IPS-18a (cell line): ENCODE data around the gene KATNAL1.

Experiments
- H3K27ac ChIP-seq: one replicate; pipeline ENCODE4 v1.5.1; 2013; ENCODE audit warnings: low read length
- H3K27me3 ChIP-seq: one replicate; pipeline ENCODE4 v1.6.1; 2013; ENCODE audit warnings: mild to moderate bottlenecking, low read length; ENCODE audit not compliant: control insufficient read depth, insufficient read depth
- H3K36me3 ChIP-seq: one replicate; pipeline ENCODE4 v1.6.1; 2013; ENCODE audit warnings: low read depth, low read length; ENCODE audit not compliant: control insufficient read depth
- H3K4me1 ChIP-seq: one replicate; pipeline ENCODE4 v1.6.1; 2013; ENCODE audit warnings: low read depth, low read length; ENCODE audit not compliant: control insufficient read depth
- H3K4me3 ChIP-seq: one replicate; pipeline ENCODE4 v1.5.1; 2013; ENCODE audit warnings: low read length
- H3K9ac ChIP-seq: one replicate; pipeline ENCODE4 v1.6.1; 2013; ENCODE audit warnings: mild to moderate bottlenecking, low read length, moderate library complexity
- H3K9me3 ChIP-seq: one replicate; pipeline ENCODE4 v1.6.1; 2013; ENCODE audit warnings: low read depth, low read length; ENCODE audit not compliant: control insufficient read depth

Gene KATNAL1

DNA sequence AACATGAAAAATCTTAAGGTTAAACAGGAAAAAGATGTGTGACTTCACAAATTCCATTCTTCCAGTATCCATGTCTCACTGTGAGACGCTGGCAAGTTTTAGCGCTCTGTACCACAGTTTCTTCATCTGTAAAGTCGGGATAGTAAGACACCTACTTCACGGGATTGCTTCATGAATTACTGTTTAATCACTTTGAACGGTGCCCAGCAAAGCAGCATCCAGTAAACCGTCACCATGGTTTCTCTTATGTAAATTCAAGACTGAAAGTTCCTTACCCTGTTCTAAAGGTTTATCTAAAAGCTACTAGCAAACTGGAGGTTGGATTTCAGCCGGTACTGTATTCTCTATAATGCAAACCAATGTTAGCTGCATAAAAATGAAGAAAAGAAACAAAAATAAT is 53.5 kb downstream of the KATNAL1 start:
- Histone ChIP-seq H3K4me3 (no peak overlapping the region), H3K36me3 (no peaks in the 10 kb centered on the region), H3K9ac (no peak overlapping the region), H3K9me3 (peaks cover 2% of the 10 kb centered on the region), H3K27ac (no peak overlapping the region), H3K27me3 (no peaks in the 10 kb centered on the region), H3K4me1 (peaks cover 10% of the 10 kb centered on the region)

DNA sequence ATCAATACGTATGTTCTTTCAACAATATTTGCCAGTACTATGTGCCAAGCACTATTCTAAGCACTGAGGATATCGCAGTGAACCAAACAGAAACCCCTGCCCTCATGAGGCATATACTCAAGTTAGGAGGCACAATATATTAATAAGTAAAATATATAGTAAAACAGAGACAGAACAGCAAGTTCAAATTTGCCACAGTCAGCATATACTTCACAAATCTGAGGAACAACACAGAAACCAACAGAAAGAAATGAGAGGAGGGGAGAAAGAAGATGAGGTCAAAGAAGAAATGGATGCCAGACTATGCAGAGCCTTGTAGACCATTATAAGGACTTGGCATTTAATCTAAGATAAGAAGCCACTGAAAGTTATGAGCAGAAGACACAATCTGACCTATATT is 59.9 kb downstream of the KATNAL1 start:
- H3K9ac ChIP-seq = no peak overlapping the region
- no peak overlapping the region for H3K4me3 ChIP-seq
- no peaks in the 10 kb centered on the region for H3K4me1 ChIP-seq
- peaks cover 2% of the 10 kb centered on the region for H3K9me3 ChIP-seq
- H3K27me3 ChIP-seq = no peaks in the 10 kb centered on the region
- no peak overlapping the region for H3K27ac ChIP-seq
- H3K36me3 ChIP-seq = no peaks in the 10 kb centered on the region

- Histone ChIP-seq H3K4me3 (no peak overlapping the region), H3K27ac (no peak overlapping the region), H3K4me1 (no peaks in the 10 kb centered on the region), H3K9me3 (no peaks in the 10 kb centered on the region), H3K36me3 (no peaks in the 10 kb centered on the region), H3K9ac (no peak overlapping the region), H3K27me3 (no peaks in the 10 kb centered on the region)
Measured at GRCh38 chr13:30241532-30241931, 65.8 kb downstream of the KATNAL1 start.

DNA sequence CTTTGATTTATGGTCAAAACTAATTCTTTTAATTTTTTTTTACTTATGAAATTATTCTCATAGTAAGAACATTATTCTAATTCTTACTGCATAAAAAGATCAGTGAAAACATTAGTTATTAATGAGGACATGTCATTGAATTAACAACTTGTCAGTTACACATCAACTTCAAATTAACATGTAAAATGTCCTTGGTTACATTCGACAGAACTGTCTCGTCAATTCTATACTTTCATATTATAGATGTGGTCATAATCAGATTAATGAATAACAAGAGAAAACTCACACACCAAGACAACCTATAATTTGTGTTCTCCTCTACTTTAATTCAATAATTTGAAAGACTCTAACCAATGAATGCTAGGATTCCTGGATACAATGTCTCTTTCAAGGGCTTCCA is 66.7 kb downstream of the KATNAL1 start:
- Histone ChIP-seq H3K9me3 (no peaks in the 10 kb centered on the region), H3K4me3 (no peak overlapping the region), H3K27me3 (no peaks in the 10 kb centered on the region)

GRCh38 chr13:30235216-30235615 is 72.1 kb downstream of the KATNAL1 start:
- no peak overlapping the region for H3K27ac ChIP-seq
- peaks cover 8% of the 10 kb centered on the region for H3K36me3 ChIP-seq
- no peaks in the 10 kb centered on the region for H3K9me3 ChIP-seq
- H3K27me3 ChIP-seq = no peaks in the 10 kb centered on the region
- no peak overlapping the region for H3K4me3 ChIP-seq
- H3K4me1 ChIP-seq = peaks cover 10% of the 10 kb centered on the region
- no peak overlapping the region for H3K9ac ChIP-seq

More for the DNA sequence above, 66.7 kb downstream of the KATNAL1 start:
- H3K4me1 ChIP-seq = no peaks in the 10 kb centered on the region
- H3K27ac ChIP-seq = no peak overlapping the region
- H3K36me3 ChIP-seq = no peaks in the 10 kb centered on the region
- no peak overlapping the region for H3K9ac ChIP-seq

GRCh38 chr13:30234619-30235162 is 72.7 kb downstream of the KATNAL1 start:
- Histone ChIP-seq H3K9ac (no peak overlapping the region), H3K4me3 (no peak overlapping the region), H3K9me3 (no peaks in the 10 kb centered on the region), H3K27me3 (no peaks in the 10 kb centered on the region), H3K27ac (no peak overlapping the region), H3K36me3 (peaks cover 10% of the 10 kb centered on the region), H3K4me1 (peaks cover 10% of the 10 kb centered on the region)

DNA sequence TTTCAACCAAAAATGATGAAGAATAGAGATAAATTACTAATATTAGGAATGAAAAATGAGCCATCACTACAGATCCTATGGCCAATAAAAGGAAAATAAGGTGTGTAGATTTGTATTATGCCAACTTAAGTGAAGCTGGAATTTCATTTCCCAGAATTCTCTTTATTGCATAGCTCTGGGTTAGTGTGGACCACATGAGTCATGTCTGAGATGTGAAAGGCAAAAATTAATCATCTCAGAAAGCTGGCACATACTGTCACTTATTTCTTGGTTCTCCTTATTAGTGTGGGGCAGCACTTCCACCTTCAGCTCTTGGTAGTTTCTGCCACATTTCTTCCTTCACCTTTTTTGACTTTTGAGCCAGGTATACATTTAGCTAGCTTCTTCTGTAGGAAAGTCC is 82.6 kb downstream of the KATNAL1 start:
- H3K9me3 ChIP-seq = no peaks in the 10 kb centered on the region
- no peak overlapping the region for H3K9ac ChIP-seq
- peaks cover 12% of the 10 kb centered on the region for H3K36me3 ChIP-seq
- no peaks in the 10 kb centered on the region for H3K27me3 ChIP-seq
- H3K4me3 ChIP-seq = no peak overlapping the region
- H3K27ac ChIP-seq = no peak overlapping the region
- no peaks in the 10 kb centered on the region for H3K4me1 ChIP-seq

- Histone ChIP-seq H3K27me3 (no peaks in the 10 kb centered on the region), H3K4me1 (no peaks in the 10 kb centered on the region), H3K4me3 (no peak overlapping the region), H3K36me3 (peaks cover 12% of the 10 kb centered on the region), H3K9me3 (no peaks in the 10 kb centered on the region), H3K27ac (no peak overlapping the region), H3K9ac (no peak overlapping the region)
Measured at GRCh38 chr13:30222254-30222653, 85.1 kb downstream of the KATNAL1 start.

DNA sequence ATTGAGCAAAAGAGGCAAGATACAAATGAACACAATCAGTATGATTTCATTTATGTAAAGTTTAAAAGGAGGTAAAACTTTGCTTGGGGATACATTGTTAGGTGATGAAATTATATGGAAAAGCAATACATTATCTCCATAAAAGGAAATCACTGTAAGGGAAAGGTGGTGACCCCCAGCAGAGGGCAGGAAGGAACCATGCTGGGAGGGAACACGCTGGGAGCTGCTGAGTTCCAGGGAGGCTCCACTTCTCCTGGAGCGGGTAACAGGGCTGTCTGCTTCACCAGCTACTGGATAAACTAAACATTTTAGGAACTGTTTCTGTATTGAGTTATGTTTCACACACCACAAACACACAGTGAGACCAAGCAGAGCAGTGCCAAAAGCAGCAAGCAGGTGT is 91.2 kb downstream of the KATNAL1 start:
- Histone ChIP-seq H3K9ac (no peak overlapping the region), H3K4me3 (no peak overlapping the region), H3K36me3 (no peaks in the 10 kb centered on the region), H3K4me1 (no peaks in the 10 kb centered on the region), H3K27ac (no peak overlapping the region), H3K9me3 (no peaks in the 10 kb centered on the region), H3K27me3 (no peaks in the 10 kb centered on the region)

GRCh38 chr13:30212256-30212655 is 95.1 kb downstream of the KATNAL1 start:
- no peaks in the 10 kb centered on the region for H3K27me3 ChIP-seq
- H3K9me3 ChIP-seq = no peaks in the 10 kb centered on the region
- no peaks in the 10 kb centered on the region for H3K4me1 ChIP-seq
- no peak overlapping the region for H3K4me3 ChIP-seq
- no peak overlapping the region for H3K9ac ChIP-seq
- peaks cover 7% of the 10 kb centered on the region for H3K36me3 ChIP-seq
- H3K27ac ChIP-seq = no peak overlapping the region

- Histone ChIP-seq H3K36me3 (peaks cover 7% of the 10 kb centered on the region), H3K27ac (no peak overlapping the region), H3K9me3 (no peaks in the 10 kb centered on the region), H3K9ac (no peak overlapping the region), H3K4me1 (no peaks in the 10 kb centered on the region), H3K27me3 (no peaks in the 10 kb centered on the region), H3K4me3 (no peak overlapping the region)
Measured at GRCh38 chr13:30211745-30212144, 95.6 kb downstream of the KATNAL1 start.

DNA sequence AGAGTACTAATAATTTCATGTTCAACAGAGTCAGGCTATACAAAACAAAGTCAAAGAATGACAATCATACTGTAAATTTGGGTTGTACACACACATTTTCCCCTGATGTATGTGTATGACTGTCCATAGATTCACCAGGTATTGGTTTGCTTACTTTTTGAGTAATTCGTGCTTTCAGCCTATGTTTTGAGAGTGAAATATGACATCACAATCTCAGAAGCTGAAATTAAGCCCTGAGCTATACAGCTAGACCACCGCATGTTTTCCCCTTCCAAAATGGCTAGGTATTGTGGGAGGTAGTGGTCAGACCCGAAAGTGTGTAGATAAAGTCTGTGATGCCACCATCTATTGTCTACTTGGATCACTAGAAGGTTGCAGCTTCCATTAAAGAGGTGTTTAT is 102.8 kb downstream of the KATNAL1 start:
- no peaks in the 10 kb centered on the region for H3K9me3 ChIP-seq
- H3K27ac ChIP-seq = no peak overlapping the region
- peaks cover 4% of the 10 kb centered on the region for H3K36me3 ChIP-seq
- no peak overlapping the region for H3K9ac ChIP-seq
- no peak overlapping the region for H3K4me3 ChIP-seq
- H3K4me1 ChIP-seq = no peaks in the 10 kb centered on the region
- no peaks in the 10 kb centered on the region for H3K27me3 ChIP-seq
